PC-9 (cell line): ENCODE data around the gene ITGAD. TPM values are rescaled to one million over a fixed set of nuclear protein-coding genes. Genes with fewer than 3 reads are reported as not detected.

ENCODE experiments used
- BruUV-seq: library from RNA; stranded (reverse); fragments of 400-500 nt; replicated peaks from 2 replicates; lab custom pipeline; 2021; lab: Mats Ljungman, UMichigan
- CTCF ChIA-PET: fragments of 300-600 bp; sonication (Branson Sonifier 250); formaldehyde crosslinking; loops from one replicate; lab custom pipeline; 2022; ENCODE audit warnings: antibody characterized with exemption; lab: Charles Lee
- POLR2A ChIA-PET: fragments of 300-600 bp; sonication (Branson Sonifier 250); formaldehyde crosslinking; loops from one replicate; lab custom pipeline; 2022; ENCODE audit warnings: antibody characterized with exemption; ENCODE audit not compliant: unreplicated experiment; lab: Charles Lee
- DNase-seq, 2 experiments: peaks; one replicate each; pipeline versions ENCODE4 v3.0.0 to v3.0.0-alpha.2; 2015 to 2022; ENCODE audit warnings: mixed read lengths in 1 of 2
- H2AFZ ChIP-seq: fragments of 200-600 bp; sonication (generic); 2 replicates; pipeline ENCODE4 v1.8.1; 2017; ENCODE audit warnings: antibody characterized with exemption
- H3F3A ChIP-seq: fragments of 200-600 bp; sonication (generic); 2 replicates; pipeline ENCODE4 v1.8.1; 2017; ENCODE audit warnings: antibody characterized with exemption, mild to moderate bottlenecking, low read depth; ENCODE audit not compliant: insufficient read depth
- H3K27ac ChIP-seq: fragments of 200-600 bp; sonication (generic); 2 replicates; pipeline ENCODE4 v1.6.1; 2016; ENCODE audit warnings: mixed run types
- H3K27me3 ChIP-seq: fragments of 200-600 bp; sonication (generic); 2 replicates; pipeline ENCODE4 v1.6.1; 2016; ENCODE audit warnings: low read depth, mixed run types; ENCODE audit not compliant: insufficient read depth
- H3K36me3 ChIP-seq: fragments of 200-600 bp; sonication (generic); 2 replicates; pipeline ENCODE4 v1.6.1; 2016; ENCODE audit warnings: low read depth, mixed run types
- H3K4me1 ChIP-seq: fragments of 200-600 bp; sonication (generic); replicated peaks from 2 replicates; pipeline ENCODE4 v1.6.1; 2016; ENCODE audit warnings: mixed run types; ENCODE audit not compliant: insufficient read depth
- H3K4me2 ChIP-seq: fragments of 200-600 bp; sonication (generic); 2 replicates; pipeline ENCODE4 v1.6.1; 2017; ENCODE audit warnings: mixed run types
- H3K4me3 ChIP-seq: fragments of 200-600 bp; sonication (generic); 2 replicates; pipeline ENCODE4 v1.6.1; 2016; ENCODE audit warnings: mixed run types
- H3K79me2 ChIP-seq: fragments of 200-600 bp; sonication (generic); 2 replicates; pipeline ENCODE4 v1.6.1; 2017; ENCODE audit warnings: low read depth, mixed run types
- H3K9me2 ChIP-seq: fragments of 200-600 bp; sonication (generic); 2 replicates; pipeline ENCODE4 v1.8.1; 2017; ENCODE audit warnings: mild to moderate bottlenecking; ENCODE audit not compliant: insufficient read depth
- H3K9me3 ChIP-seq: fragments of 200-600 bp; sonication (generic); 2 replicates; pipeline ENCODE4 v1.8.1; 2016; ENCODE audit warnings: low read depth; ENCODE audit not compliant: insufficient read depth
- H4K20me1 ChIP-seq: fragments of 200-600 bp; sonication (generic); 2 replicates; pipeline ENCODE4 v1.8.1; 2017; ENCODE audit not compliant: insufficient read depth
- EZH2 ChIP-seq: fragments of 200-600 bp; sonication (generic); IDR thresholded peaks from 2 replicates; pipeline ENCODE4 v1.8.0; 2017; ENCODE audit warnings: antibody characterized with exemption, low read depth
- intact Hi-C: fragments of 100-400 bp; cut with micrococcal nuclease; formaldehyde crosslinking; loops from one replicate; pipeline ENCODE4 v1.10.0; 2022; ENCODE audit not compliant: unreplicated experiment
- total RNA-seq: library from RNA; stranded (reverse); gene quantifications from 2 replicates; pipeline ENCODE4 v1.2.3, GENCODE V29; 2021
- TF ChIP-seq, protein P1 (sequence below): fragments of 200-600 bp; sonication (generic); conservative IDR thresholded peaks from 2 replicates; pipeline ENCODE4 v1.6.1; 2017; ENCODE audit warnings: mixed run types, antibody characterized with exemption, mild to moderate bottlenecking, moderate library complexity

Gene ITGAD
- total RNA-seq, 1 experiment from 2014 or later, result not detected

DNA sequence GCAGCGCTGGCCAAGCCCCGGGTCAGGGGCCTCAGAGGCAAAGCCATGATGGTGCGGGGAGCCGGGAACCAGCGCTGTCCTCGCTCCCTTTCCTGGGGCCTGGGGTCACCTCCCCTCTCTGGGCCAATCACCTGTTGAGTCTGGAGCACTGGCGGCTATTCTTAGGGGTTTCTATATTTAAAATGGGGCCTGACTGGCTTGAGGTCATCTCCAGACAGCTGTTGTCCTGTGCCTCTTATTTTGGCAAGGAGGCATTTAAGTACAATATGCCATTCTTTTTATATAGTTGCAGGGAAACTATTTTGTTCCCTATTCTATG lies 35.1 kb downstream of the ITGAD start, which contains the start of gene COX6A2:
Gene COX6A2 (minus strand): TSS at position 82 of the 319 bp plus-strand sequence. CDS start 35 bp downstream, at position 47.
- H3K4me1 ChIP-seq, result no peaks in the 10 kb centered on the region
- H3K79me2 ChIP-seq, result no peaks in the 10 kb centered on the region
- no peak within 1 kb of the TSS for H2AFZ ChIP-seq
- no peaks in the 10 kb centered on the region for H3F3A ChIP-seq
- H3K9me2 ChIP-seq, result no peaks in the 10 kb centered on the region
- ChIA-PET POLR2A (interaction anchor here (0.7 kb wide), 1 partner anchor 1425 kb away, joined by 3 read pairs; no protein-coding TSS in a partner anchor), CTCF (no interaction called here)
- DNase-seq, result no peak
- H3K4me2 ChIP-seq, result no peak within 1 kb of the TSS
- H3K9me3 ChIP-seq, result no peaks in the 10 kb centered on the region
- no TSS peak for BruUV-seq
- no peak within 1 kb of the TSS for H3K27ac ChIP-seq
- intact Hi-C loops, result no loop called here
- peaks cover 24% of the 10 kb centered on the region for H3K27me3 ChIP-seq
- no peak within 1 kb of the TSS for H3K4me3 ChIP-seq
- no peak for TF ChIP-seq EZH2
- TF ChIP-seq, protein P1, sequence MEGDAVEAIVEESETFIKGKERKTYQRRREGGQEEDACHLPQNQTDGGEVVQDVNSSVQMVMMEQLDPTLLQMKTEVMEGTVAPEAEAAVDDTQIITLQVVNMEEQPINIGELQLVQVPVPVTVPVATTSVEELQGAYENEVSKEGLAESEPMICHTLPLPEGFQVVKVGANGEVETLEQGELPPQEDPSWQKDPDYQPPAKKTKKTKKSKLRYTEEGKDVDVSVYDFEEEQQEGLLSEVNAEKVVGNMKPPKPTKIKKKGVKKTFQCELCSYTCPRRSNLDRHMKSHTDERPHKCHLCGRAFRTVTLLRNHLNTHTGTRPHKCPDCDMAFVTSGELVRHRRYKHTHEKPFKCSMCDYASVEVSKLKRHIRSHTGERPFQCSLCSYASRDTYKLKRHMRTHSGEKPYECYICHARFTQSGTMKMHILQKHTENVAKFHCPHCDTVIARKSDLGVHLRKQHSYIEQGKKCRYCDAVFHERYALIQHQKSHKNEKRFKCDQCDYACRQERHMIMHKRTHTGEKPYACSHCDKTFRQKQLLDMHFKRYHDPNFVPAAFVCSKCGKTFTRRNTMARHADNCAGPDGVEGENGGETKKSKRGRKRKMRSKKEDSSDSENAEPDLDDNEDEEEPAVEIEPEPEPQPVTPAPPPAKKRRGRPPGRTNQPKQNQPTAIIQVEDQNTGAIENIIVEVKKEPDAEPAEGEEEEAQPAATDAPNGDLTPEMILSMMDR, result no peak
- no peaks in the 10 kb centered on the region for H3K36me3 ChIP-seq
- no peaks in the 10 kb centered on the region for H4K20me1 ChIP-seq

DNA sequence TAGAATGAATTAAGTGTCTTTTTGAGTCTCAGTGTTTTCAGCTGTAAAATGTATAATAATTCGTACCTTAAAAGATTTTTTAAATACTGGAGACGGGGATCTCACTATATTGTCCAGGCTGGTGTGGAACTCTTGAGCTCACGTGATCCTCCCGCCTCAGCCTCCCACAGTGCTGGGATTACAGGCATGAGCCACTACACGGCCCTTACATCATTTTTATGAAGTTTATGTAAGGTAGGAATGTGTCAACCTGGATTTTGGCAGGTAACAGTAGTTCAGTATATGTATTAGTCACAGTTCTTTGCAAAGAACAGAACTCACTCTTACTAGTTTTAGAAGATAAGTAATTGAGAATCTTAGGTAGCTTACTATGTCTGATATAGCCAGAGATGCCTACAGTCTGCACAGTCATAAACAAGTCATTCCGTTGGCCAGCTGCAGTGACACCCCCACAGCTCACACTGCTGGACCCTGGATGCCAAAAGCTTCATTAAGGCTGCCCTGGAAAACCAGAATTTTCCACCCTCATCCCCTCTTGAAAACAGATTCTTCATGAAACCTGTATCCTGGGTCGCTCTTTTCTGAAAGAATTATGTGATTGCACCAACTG lies 35.6 kb downstream of the ITGAD start:
- ChIA-PET POLR2A (interaction anchor here (0.7 kb wide), 1 partner anchor 1425 kb away, joined by 3 read pairs; no protein-coding TSS in a partner anchor), CTCF (interaction anchor here (0.6 kb wide), 1 partner anchor 449 kb away, joined by 4 read pairs; no protein-coding TSS in a partner anchor)
- H3K36me3 ChIP-seq, result no peaks in the 10 kb centered on the region
- intact Hi-C loops, result no loop called here
- BruUV-seq, result no TSS peak
- H3K79me2 ChIP-seq, result no peaks in the 10 kb centered on the region
- no peak overlapping the region for H3K4me2 ChIP-seq
- no peaks in the 10 kb centered on the region for H3K9me3 ChIP-seq
- H3K27me3 ChIP-seq, result peaks cover 19% of the 10 kb centered on the region
- no peak overlapping the region for H3K4me3 ChIP-seq
- peak in 1 of 2 experiments; percentile 47 for DNase-seq
- H4K20me1 ChIP-seq, result no peaks in the 10 kb centered on the region
- H3K4me1 ChIP-seq, result no peaks in the 10 kb centered on the region
- TF ChIP-seq, protein P1, result no peak
- no peak for TF ChIP-seq EZH2
- no peaks in the 10 kb centered on the region for H3K9me2 ChIP-seq
- no peak overlapping the region for H2AFZ ChIP-seq
- H3K27ac ChIP-seq, result no peak overlapping the region
- H3F3A ChIP-seq, result no peaks in the 10 kb centered on the region

DNA sequence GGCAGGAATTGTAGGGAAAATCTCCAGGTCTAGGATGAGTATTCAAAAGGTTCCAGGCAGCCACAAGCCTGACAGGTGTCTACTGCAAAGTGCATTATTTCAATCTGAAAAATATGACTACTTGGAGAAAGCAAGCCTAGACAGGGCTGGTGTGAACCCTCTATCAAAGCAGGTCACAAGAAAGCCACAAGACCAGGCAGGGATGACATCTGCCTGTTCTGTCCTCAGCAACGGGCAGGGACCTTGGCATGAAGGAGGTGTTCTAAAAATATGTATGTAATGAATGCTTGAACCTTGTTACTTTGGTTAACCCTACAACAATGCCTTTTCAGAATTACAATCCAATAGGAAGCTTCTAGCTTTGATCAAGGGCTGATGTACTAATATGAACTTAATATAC lies 36.2 kb downstream of the ITGAD start:
- Histone ChIP-seq H4K20me1 (no peaks in the 10 kb centered on the region), H3K79me2 (no peaks in the 10 kb centered on the region), H3K9me2 (no peaks in the 10 kb centered on the region), H3K4me3 (no peak overlapping the region), H3F3A (no peaks in the 10 kb centered on the region), H2AFZ (no peak overlapping the region), H3K4me2 (no peak overlapping the region), H3K4me1 (no peaks in the 10 kb centered on the region), H3K36me3 (no peaks in the 10 kb centered on the region), H3K27ac (no peak overlapping the region), H3K9me3 (no peaks in the 10 kb centered on the region), H3K27me3 (peaks cover 13% of the 10 kb centered on the region)
- ChIA-PET CTCF (interaction anchor here (0.6 kb wide), 2 partner anchors 448 to 476 kb away, joined by 3 to 4 read pairs; no protein-coding TSS in a partner anchor), POLR2A (no interaction called here)
- no TSS peak for BruUV-seq
- DNase-seq, result no peak
- intact Hi-C loops, result no loop called here
- TF ChIP-seq EZH2, result no peak
- TF ChIP-seq, protein P1, result no peak
